Forelimb muscle (tissue), 1 donor: ENCODE results near the gene EZH2. TPM values are rescaled to one million over a fixed set of nuclear protein-coding genes. Genes with fewer than 3 reads are reported as not detected.
A peak's percentile ranks its signal among the peaks of the same experiment; 100 is the strongest.

Source experiments
- DNase-seq: peaks from one replicate; pipeline ENCODE4 v3.0.0-alpha.2; 2013; ENCODE audit warnings: low read depth
- polyA plus RNA-seq: library from polyadenylated mRNA; unstranded; fragments of 120-200 nt; gene quantifications from one replicate; pipeline ENCODE4 v1.2.1, GENCODE V29; 2013; ENCODE audit not compliant: insufficient read length

EZH2 gene
- polyA plus RNA-seq, result 20.1 TPM

DNA sequence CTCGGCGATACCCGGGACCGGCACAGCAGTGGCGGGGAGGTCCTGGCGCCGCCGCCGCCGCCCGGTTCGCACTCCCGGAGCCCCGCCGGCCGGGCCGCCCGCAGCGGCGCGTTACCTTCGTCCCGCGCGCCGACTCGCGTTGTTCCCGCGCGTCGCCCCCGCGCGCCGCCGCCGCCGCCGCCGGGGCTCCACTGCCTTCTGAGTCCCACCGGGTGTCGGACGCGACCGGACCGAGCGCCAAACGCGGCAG, at the start of gene EZH2:
Gene EZH2 (minus strand): TSS at position 243 of the 250 bp plus-strand sequence. CDS start 36,993 bp downstream, outside the sequence.
- no peak for DNase-seq

DNA sequence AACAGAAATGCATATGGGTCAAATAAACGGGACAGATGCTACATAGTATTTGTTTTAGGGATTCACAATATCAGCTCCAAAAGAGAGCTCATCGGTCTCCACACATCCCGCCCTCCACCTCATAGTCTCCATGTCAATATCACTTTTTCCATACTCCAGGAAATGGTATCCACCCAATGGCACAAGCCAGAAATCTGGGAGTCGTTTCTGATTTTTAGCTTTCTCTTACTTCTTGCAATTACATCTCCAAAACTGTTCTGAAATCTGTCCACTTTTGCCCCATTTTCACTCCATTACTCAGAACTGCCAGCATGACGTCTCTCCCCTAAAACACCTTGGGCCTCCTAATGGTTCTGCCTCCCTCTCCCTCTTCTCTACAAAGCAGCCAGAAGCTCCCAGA, 47.4 kb upstream of the EZH2 start:
- peak; percentile 60 for DNase-seq

DNA sequence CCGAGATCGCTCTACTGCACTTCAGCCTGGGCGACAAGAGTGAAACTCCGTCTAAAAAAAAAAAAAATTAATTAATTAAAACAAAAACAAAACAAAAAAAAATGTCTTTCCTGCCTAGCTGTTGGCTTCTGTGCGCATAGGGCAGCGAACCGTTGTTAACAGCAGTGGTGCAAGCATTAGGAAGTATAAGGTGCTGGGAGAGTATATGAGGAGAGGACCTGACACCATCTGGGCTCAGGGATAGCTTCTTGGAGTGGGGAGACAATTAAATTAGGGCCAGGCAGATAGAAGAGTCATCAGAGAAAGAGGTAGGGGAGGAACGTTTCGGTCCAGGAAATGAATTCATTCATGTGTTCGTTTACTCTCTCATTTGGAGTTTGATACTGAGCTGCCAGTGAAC, 46.2 kb upstream of the EZH2 start:
- DNase-seq, result no peak

DNA sequence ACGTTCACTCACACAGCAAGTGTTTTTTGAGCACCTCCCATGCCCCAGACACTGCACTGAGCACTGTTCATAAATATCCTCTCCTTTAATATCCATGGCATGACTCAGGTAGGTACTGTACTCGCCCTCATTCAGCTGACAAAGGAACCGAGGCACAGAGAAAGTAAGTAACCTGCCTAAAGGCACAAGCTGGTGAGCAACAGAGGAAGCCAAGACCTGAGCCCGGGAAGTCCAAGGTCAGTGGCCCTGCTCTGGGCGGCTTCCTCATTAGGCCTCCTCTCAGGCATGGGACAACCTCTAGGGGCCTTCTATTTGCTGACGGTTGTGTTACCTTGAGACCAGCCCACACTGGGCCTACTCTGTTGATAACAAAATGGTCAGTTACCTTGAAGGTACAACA, 45.1 kb upstream of the EZH2 start:
- DNase-seq, result no peak

DNA sequence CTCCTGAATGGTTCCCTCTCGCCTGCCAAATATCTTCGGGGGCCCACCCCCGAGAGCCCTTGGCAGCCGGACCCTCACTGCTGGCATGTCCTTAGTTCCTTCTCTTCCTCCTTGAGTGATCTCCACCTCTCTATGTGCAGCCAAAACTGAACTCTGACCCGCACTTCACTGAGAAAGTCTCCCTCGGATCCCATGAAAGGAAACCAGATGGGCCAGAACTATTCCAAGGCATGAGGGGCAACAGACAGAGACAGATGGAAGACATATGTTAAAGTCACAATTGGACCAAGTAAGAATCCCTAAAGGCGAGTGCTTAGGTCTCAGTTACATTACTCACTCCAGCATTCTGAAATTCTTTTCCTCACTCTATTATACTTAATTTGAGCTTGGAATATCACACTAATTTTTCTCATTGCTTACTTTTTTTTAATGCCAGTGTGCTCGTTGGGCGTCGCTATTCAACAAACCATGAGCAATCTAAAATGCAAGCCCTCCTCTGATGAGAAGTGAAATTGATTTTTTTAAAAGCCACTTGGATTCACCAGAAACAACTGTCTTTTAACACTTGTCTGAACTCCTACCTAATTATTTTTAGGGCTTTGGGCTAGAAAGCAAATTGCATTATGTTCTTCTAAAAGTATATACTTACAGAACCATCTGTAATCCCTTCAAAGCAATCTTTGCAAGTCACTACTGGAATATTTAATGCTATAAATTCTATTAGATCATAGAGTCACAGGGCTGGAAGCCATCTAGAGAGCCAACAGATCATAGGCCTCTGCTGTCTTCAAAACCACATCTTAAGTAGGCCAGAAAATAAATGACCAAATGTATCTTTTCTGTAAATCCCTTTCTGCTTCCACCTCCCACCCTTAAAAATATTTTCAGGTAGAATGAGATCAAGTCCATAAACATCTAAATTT, 43.3 kb upstream of the EZH2 start:
- no peak for DNase-seq

DNA sequence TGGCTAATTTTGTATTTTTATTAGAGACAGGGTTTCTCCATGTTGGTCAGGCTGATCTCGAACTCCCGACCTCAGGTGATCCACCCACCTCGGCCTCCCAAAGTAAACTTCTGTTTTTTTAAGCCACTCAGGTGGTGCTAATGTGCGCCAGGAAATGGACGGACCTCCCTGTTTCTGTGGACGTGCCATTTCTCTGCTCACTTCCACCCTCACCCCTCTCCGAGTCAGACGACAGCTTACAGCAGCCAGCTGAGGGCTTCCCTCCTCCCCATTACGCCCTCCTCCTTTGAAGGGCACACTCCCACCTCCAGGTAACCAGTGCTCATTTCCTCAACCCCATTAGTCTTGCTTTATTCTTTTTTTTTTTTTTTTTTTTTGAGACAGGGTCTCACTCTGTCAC, 41.7 kb upstream of the EZH2 start:
- DNase-seq, result no peak

DNA sequence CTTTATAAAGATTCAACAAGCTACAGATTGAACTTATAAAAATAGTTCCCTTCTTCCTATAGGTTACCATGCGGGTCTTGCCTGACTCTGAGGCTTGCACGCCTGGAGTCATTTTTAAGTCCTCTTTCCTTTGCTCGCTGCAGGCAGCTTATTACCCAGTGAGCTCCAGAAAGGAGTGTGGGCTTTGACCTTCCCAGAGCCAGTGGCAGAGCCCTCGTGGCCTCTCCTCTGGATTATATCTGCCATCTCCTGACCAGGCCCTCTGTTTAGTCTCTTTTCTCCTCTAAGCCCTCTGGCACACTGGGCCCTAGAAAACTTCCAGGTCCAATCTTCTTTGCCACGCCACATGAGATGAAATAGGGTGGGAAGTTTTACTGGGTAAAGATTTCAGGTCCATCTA, 39.9 kb upstream of the EZH2 start:
- no peak for DNase-seq

DNA sequence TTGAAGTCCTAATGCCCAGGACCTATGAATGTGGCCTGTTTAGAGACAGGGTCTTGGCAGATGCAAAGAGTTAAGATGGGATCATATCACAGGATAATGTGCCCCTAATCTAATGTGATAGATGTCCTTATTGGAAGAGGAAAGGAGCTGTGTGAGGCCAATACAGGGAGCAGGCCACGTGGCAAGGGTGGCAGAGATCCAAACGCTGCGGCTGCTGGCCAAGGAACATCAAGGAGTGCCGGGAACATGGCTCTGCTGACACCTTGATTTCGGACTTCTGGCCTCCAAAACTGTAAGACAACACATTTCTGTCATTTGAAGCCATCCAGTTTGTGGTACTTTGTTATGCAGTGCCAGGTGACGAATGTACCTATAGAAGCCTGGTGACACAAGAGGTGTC, 37.7 kb upstream of the EZH2 start:
- no peak for DNase-seq

DNA sequence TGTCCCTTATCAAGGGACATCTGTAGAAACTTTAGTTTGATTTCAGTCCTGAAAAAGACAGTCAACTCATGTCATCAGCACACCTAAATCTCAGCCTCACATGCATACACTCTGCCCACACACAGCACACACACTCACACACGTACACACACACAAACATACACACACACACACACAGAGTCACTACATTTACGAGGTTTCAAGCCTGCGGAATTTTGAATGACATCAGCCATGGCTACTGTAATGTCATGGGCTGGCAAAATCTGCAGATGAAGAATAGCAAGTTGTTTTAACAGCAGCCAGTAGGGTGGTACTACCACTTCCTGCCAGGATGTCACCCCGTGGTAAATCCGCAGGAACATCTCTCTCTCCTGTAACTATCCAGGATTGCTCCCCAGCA, 37.1 kb upstream of the EZH2 start:
- no peak for DNase-seq

DNA sequence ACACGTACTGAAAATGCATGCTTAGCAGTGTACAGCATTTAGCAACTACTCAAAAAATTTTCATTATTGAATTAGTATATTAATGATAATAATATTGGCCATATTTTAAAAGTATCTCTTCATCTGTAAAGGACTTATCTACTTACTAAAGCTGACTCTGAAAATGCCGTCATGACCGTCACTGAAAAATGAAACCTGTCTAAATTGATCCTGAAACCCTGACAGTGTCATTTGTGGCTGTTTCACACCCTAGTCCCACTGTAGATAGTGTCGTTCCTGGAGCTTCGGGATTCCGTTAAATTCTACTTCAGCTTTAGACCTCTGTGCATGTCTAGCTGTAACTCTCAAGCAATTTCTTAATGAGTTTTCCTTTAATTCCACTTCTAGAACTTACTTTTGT, 35.8 kb upstream of the EZH2 start:
- no peak for DNase-seq

DNA sequence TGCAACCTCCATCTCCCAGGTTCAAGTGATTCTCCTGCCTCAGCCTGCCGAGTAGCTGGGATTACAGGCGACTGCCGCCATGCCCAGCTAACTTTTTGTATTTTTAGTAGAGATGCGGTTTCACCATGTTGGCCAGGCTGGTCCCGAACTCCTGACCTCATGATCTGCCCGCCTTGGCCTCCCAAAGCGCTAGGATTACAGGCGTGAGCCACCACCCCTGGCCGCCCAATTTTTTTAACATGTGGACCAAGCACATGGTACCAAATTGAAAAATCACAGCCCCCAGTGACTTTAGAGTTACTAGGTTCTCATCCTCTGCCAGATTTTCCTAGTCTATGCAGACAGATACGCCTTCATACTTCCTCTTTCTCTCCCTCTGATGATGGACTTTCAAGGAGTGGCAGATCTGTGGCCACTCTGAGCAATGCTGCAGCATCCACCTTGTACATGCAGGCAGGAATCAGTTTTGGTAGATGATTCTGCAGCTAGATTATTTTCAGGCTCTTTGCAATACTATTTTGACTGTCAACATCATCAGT, 34.0 kb upstream of the EZH2 start:
- no peak for DNase-seq

DNA sequence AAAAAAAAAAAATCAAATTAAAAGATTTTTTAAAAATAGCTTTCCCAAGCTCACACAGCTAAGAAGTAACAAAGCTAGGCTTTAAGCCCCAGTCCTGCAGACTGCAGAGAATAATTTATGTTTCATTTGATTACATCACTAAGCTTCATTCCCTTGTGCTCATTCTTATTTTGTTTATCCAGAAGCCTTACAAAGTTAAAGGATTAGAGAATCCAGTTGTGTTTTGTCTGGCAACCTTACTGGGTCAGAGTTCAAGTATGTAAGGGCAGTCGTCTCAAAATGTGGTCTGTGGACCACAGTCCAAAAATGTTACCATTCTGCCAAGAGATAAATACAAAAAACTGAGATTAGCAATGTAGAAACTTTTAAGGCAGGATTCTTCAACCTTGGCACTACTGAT, 32.1 kb upstream of the EZH2 start:
- no peak for DNase-seq

DNA sequence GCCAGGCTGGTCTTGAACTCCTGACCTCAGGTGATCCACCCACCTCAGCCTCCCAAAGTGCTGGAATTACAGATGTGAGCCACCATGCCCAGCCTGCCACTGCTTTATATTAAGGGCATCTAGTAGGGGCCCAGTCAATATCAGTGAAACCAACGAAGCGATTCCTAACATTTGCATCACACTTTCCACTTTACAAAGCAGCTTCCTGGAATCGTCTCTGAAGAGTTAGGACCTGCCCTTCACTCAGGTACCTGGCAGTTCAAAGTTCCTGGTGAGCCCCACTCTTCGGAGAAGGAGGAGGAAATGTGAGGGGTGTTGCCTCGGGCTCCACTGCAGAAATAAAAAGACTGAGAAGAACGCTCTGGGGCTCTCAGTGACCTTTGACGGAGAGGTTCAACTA, 31.1 kb upstream of the EZH2 start:
- DNase-seq, result no peak

DNA sequence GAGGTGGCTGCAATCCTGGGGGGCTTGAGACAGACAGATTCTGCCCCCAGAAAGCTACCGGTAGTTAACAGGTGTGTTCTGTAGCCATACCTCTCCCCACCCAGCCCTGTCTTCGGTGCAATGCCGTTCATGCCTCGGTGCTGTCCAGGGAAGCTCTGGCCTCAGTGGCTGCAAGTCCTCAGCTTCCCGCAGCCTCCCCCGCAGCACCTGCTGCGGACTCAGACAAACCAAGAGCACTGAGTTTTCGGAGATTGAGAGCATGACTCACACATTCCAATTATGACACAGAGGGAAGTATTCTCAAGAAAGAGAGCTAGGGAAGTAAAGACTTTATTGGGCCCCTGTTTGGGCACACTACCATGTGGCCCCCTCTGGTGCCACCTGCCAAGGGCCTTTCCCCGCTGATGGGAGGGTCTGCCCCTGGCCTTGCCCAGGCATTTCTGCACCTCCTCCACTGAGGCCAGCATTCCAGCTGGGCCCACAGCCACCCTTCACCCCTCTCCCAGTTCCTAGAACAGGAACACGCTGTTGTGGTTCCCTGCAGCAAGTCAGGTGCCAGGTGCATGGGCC, 30.2 kb upstream of the EZH2 start:
- no peak for DNase-seq

DNA sequence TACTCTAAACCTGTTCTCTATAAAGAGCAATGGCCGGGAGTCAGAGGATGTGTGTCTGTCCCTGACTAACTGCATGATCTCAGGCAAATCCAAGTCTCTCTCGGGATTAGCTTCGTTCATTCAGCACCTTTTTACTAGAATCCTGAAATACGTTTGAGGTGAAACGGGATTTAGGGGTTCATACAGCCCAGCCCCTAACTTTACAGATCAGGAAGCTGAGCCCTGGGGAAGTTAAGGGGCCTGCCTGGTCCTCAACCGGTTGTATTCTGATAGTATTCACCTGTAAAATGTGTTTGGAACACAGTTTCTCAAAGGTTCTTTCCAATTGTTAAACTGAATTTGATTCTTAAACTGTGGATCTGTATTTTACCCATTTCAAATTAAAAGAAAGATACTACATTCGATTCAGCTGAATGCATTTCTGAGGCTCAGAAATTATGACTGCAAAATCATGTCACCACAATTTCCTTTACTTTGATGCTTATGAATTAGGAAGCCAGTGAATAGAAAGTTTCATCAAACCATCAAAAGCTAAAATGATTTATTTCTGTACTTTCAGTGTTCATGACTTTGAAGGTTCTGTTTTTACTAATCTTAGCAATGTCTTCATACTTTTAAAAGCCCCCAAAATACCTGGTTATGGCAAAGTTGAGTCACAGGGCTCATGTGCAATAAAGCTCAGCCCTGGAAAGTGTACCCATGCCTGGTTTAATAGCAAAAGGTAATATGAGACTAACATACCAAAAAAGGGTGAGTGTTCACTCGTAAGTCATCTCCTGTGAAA, 28.9 kb upstream of the EZH2 start:
- no peak for DNase-seq

DNA sequence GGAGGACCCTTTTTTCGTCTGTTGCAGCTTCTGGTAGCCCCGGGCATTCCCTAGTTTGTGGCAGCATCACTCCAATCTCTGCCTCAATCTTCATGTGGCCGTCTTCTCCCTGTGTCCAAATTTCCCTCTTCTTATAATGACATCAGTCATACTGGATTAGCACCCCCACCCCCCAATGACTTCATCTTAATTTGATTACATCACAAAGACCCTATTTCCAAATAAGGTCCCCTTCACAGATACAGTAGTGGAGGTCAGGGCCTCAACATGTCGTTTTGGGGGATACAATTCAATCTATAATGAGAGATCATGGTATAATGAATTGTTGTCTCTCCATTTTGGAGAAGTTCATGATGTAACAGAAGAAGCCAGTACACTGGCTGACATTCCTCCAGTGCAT, 28.1 kb upstream of the EZH2 start:
- no peak for DNase-seq

DNA sequence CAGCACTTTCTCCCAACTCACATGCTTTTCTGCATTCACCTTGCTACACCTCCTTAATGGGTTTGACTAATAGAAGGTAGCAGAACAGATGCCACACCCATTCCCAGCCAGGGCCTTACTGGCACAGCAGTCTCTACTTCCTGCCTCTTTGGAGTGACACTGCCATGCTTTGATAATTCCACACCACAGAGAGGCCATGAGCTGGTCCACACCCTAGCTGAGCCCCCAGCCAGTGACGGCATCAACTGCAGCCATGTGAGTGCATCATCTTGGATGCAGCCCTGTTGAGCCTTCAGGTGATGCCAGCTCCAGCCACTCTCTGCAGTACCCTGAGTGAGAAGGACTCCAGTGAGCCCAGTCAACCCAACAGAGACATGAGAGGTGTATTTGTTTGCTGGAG, 27.5 kb upstream of the EZH2 start:
- no peak for DNase-seq

DNA sequence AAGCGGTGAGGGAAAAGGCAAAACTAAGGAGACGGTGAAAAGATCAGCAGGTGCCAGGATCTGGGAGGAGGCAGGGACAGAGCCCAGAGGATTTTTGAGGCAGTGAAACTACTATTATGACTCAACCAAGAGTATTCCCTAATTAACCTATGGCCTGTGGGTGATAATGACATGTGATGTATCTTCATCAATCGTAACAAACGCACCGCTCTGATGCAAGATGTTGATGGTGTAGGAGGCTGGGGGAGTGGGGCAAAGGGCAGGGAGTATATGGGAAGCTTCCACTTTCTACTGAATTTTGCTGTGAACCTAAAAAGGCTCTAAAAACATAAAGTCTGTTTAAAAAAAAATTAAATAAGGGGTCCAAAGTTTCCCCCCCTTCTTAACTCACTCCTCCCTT, 25.5 kb upstream of the EZH2 start:
- no peak for DNase-seq

DNA sequence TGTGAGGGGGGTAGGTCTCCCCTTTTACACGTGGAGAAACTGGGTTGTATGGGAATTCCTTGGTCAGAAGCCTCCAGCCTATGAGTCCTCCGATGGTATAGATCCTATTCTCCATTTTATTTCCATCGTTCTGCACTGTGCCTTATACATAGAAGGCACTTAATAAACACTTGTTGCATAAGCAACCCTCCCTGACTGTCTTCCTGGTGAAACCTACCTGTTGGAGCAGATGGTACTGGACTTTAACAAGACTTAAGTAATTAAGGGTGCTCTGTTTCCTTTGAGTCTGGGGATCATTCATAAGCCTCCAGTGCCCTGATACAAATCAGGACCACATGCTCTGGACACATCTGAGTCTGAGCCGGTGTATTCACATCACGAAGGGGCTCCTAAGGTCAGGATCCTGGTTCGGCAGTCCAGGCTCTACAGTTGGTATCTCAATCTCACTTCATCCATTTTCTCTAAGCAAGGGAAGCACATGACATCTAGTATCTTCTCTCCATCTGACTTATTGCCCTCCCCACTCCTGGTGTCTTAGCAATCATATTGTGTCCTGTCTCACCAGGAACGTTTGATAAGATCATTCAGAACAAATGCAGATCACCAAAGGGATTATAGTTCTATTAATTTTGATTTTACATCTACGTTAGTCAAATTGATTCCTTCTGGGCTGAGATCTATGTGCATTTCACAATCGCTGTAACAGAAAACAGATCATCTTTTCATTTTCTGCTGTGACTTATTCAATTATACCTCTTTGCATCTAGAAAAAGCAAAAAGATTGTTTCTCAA, 22.8 kb upstream of the EZH2 start:
- no peak for DNase-seq

DNA sequence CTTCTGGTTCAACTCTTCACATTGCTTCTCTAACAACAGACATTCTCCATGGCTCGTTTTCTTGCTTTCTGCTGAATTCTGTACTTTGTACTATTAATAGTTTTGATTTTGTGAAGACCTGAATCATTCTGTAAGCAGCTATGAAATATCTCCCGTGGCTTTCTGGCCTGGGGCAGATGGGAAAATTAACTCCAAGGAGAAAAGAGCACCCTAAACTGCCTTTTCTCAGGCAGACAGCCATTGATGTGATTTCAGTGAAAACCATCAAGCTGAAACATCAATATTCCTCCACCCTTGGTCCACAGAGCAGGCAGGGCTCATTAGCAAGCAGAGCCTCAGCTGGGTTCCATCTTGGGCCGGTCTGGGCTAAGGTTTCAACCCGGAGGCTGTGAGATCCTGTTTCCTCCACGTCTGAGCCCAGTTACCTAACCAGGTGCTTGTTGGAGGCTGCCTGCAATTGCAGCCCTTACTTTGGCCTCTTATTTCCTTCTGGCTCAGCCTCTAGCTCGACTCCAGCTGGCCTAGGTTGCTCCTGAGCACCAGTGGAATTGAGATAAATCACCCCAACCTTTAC, 21.1 kb upstream of the EZH2 start:
- no peak for DNase-seq

DNA sequence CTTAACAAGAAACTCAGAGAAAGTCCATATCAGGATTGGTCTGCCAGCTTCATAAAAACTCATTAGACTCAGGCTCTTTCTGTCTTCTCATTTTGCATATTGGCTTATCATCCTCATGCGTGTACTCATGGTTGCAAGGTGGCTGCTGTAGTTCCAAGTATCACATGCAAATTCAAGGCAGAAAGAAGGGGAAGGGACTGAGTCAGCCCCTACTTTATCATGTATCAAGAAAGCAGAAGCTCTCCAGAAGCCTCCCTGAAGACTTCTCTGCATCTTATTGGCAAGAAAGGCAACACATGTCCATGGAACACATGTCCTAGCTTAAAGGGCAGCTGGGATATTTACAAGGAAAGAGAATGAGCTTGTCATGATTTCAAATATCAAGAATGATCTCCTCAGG, 19.4 kb upstream of the EZH2 start:
- no peak for DNase-seq

DNA sequence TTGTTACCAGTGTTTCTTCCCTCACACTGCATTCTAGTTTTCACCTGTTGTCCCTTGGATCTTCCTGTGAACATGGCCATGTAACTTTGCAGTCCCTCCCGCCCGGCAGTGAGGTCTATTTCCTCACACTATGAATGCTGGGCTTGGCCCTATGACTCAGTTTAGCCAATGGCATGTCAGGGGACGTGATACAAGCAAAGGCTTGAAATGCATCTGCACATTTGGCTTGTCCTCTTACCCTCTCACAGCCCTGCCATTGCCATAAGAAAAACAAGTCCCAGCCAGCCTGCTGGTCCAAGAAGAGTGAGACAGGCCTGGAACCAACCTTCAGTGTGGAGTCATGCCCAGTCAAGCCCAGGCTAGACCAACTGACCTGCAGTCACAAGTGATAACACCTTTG, 17.1 kb upstream of the EZH2 start:
- DNase-seq, result no peak
